Skin epidermis (tissue), 12 donors: ENCODE data around the gene KCNC1.
A peak's percentile ranks its signal among the peaks of the same experiment; 100 is the strongest.

ENCODE experiments used
- H3K27ac ChIP-seq, 21 experiments: fragments of 200-600 bp; sonication (generic) in 11 of 21; one replicate each; pipeline ENCODE4 v1.5.0; 2020; ENCODE audit warnings: mild to moderate bottlenecking in 3 of 21, inconsistent platforms in 2 of 21, moderate library complexity in 2 of 21
- H3K4me3 ChIP-seq, 7 experiments: fragments of 200-600 bp; sonication (generic) in 2 of 7; one replicate each; pipeline ENCODE4 v1.5.0; 2020; ENCODE audit warnings: inconsistent platforms in 2 of 7, mild to moderate bottlenecking in 2 of 7, moderate library complexity in 1 of 7

The KCNC1 gene

DNA sequence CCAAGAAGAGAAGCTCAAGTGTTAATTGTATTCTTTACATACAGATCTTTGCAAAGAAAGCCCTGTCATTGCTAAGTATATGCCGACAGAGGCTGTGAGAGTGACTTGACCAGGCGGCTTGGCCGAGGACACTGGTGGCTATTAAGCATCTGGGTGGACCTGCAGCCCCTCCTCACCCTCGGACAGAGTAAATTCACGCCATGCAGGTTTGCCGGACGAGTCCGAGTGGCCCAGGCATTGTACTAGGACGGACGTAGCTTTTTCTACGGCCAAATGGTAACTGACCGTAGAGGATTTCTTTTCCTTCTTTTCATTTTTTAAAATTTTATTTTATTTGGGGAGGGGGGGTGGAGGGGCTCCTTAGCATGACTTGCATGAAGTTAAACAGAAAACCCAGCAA, 47.0 kb downstream of the KCNC1 start:
- no peak overlapping the region for H3K4me3 ChIP-seq
- no peak overlapping the region for H3K27ac ChIP-seq

DNA sequence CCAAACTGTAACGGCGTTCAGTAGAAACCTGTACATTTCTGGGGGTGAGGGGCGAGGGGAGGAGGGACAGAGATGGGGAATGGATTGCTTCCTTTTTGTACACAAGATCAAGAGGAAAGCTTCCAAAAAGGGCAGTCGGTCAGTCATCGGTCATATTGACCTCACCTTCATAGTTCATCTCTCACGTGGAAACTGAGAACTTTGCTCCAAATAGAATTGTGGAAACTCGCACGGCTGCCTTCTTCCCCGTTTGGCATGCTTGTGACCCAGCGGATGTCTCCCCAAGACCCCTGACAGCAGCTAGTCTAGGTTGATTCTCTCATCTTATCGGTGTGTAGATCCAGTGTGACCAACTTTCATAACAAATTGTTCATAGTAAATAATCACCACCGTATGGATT, 47.6 kb downstream of the KCNC1 start:
- Histone ChIP-seq H3K27ac (no peak overlapping the region), H3K4me3 (no peak overlapping the region)

DNA sequence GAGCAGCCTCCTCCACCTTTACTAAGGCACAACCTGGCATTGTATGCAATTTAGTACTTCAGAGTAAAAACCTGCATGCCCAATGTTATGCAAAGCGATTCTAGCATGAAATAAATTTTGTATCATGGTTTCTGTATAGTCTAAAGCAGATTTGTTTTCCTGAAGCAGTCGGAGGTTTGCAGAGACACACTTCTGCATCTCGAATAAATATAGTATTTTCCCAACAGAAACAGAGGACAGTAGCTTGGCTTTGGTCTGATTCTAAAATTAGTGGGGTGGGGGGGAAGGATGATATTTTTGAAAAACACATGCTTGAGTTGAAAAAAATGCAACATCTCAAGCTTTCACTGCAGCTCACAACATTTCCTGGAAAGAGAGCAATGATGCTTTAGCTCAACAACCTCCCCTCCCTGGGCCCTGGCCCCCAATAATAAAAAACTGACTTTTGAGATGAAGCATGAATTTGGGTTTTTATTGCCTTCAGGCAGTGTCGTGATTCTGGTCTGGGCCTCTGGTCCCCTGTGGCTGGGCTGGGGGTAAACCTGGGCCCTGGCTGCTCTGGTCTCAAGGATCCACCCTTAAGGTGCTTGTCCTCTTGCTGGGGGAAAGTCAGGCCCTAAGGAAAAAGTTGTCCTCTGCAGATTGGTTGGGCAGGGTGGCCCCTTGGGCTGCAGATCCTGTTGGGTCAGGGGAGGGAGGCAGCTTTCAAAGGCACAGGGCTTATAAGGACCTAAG, 48.2 kb downstream of the KCNC1 start:
- no peak overlapping the region for H3K27ac ChIP-seq
- H3K4me3 ChIP-seq, result no peak overlapping the region

DNA sequence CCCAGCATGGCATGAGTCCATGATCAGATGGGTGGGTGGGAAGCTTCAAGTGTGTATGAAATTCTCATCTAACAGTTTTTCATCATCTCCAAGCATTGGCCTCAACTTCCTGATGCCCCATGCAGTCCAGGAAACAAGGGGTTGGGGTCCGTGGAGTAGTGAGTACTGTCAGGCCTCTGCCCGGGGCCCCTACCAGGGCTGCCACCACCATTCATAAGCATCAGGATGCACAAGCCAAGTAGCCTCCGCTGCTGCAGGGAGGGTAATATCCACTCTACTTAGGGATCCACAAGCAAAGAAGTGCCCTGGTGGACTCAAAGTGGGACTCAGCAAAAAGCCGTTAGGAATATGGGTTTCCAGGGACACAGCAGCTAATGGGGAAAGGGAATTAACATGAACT, 49.3 kb downstream of the KCNC1 start:
- Histone ChIP-seq H3K27ac (no peak overlapping the region), H3K4me3 (no peak overlapping the region)

DNA sequence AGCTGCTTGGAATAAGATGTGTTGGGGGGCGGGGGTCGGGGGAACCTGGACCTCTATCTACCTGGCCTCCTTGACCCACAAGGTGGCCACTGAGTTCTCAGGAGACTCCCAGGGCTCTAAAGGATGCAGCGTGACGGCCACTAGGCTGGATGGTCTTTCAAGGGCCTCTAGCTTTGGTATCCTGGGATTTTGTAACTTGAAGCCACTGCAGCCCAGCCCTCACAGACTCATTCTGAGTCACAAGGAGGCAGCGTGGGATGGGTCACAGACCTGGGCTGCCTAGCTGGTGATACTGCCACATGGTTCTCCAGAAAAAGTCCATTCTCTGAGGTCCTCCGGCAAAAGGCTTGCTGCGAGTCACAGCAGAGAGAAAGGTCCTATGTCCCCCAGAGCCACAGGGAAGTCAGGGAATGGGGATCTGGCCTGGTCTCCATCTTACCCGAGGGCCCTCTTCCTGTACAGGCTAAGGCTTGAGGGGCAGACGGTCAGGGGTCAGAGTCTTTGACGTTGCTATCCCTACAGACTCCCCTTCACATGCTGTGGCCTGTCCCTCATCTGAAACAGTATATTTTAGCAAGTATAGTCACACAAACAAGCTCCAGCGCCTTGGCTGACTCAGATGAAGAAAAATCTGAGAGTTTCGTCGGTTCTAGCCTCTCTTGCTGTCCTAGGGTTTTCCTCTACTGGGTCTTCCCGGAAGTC, 52.4 kb downstream of the KCNC1 start:
- Histone ChIP-seq H3K4me3 (no peak overlapping the region), H3K27ac (no peak overlapping the region)

DNA sequence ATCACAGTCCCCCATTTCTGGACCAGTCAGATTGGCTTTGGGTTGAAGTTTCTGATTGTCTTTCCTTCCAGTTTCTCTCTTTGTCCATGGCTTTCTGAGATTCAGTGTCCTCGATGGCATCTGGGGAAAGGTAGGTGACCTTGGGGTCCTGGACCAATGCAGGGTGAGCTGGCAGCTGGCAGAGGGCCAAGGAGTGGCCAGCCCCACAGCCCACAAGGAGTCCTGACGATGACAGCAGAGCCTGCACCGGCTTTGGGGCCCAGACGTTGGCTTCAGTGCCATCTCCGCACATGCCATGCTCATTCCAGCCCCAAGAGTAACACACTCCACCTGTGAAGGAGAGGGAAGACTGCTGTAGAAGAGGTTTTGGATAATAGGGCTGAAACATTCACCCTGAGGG, 53.5 kb downstream of the KCNC1 start:
- no peak overlapping the region for H3K27ac ChIP-seq
- H3K4me3 ChIP-seq, result no peak overlapping the region

DNA sequence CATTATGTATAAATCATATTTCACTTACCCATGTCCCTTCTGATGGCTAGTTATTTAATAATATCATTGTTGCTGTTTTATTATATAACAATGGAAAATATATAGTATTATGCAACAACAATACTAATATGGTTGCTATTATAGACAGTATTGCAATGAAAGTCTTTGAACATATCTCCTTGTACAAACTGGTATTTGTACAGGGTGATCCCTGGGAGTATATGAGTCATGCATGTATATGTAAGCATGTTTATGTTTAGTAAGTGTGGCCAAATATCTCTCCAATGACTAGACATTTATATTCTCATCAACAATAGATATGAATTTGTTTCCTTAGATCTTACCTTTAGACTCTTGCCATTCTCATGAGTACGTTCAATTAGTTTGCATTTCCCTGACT, 55.9 kb downstream of the KCNC1 start:
- H3K4me3 ChIP-seq, result no peak overlapping the region

DNA sequence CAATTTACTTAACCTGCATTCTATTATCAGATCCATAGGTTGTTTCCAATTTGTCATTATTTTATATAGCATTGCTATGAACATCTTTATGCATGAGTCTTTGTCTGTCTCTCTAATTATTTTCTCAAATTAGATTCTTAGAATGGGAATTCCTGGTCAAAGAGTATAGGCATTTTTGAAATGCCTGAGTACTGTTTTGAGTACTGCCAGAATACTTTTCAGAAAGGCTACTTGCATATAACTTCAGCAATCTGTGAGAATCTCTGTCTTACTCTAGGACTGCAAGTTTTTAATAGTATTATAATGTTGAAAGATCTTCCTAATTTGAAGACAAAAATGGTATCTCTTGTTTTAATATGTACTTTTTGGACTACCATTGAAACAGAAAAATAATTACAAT, 56.6 kb downstream of the KCNC1 start:
- Histone ChIP-seq H3K27ac (no peak overlapping the region), H3K4me3 (no peak overlapping the region)

More for the DNA sequence above, 55.9 kb downstream of the KCNC1 start:
- H3K27ac ChIP-seq, result no peak overlapping the region

DNA sequence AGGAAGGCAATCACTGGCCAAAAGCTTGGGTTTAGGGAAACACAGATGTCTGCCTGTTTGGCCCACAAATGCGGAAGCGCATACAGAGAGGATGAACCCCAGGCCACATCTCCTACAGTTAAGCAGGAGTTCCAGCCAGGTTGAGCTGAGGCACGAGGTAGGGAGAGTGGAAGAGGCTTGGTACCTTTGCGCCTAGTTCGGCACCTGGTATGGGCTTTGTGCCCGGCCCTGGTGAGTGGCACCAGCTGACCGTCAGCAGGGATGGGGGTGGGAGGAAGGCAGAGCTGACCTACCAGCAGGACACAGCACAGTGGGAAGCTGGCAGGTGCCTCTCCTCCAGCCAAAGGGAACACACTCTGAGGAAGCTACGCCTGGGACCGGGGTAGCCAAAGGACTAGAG, 57.6 kb downstream of the KCNC1 start:
- H3K27ac ChIP-seq, result no peak overlapping the region

DNA sequence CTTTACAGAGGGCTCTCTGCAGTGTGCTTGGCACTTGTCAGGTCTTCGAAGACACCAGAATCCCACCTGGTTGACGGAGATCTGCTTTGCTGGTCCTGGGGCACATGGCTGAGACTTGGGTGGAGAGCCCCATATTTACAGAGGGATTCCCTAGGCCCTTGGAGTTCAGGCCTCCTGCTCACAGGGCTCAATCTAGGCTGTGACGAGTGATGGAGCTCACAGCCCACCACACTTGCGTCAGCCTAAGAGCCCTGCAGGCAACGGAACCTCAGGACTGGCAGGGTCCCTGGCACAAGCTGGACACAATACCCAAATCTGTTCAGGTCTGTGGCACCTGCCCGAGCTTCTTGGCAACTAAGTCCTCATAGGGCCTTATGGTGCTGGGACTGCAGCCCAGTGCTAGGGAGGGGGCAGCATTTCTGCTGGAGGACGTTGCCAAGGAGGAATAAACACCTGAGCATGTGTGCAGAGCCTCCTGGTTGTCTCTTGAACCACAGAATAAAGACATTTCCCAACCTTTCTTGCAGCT, 59.1 kb downstream of the KCNC1 start:
- H3K27ac ChIP-seq, result no peak overlapping the region
- no peak overlapping the region for H3K4me3 ChIP-seq

More for the DNA sequence above, 57.6 kb downstream of the KCNC1 start:
- no peak overlapping the region for H3K4me3 ChIP-seq

DNA sequence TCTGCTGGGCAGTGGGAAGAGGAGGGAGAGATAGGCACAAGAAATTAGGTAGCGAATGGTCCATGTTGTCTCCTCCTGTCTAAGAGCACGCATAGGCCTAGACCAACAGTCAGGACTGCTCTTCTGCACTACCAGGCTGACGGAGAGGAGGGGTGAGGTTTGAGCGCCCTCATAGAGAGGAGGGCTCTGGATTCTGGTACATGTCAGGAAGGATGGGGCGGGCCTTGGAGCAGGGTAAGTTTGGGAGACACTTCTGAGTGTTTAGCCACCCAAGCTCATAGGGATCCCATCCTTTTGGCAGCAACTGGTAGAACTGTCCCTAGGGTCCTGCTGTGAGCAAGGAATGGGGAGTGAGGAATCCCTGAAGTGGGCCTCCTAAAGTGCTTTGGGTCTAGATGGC, 60.4 kb downstream of the KCNC1 start:
- H3K4me3 ChIP-seq, result no peak overlapping the region

DNA sequence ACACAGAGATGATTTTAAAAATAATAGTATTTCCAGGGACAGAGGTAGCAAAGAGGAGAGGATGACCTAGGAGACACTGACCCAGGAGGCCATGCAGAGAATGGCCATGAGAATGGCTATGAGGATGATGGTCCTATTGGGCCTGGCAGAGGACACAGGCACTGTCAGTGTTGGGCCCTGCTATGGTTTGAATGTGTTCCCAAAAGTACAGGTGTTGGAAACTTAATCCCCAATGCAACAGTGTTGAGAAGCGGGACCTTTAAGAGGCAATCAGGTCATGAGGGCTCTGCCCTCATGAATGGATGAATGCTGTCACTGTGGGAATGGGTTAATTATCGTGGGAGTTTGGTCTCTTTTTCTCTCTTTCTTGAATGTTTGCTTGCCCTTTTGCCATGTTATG, 61.6 kb downstream of the KCNC1 start:
- H3K27ac ChIP-seq, result no peak overlapping the region
- H3K4me3 ChIP-seq, result no peak overlapping the region

More for the DNA sequence above, 60.4 kb downstream of the KCNC1 start:
- no peak overlapping the region for H3K27ac ChIP-seq

DNA sequence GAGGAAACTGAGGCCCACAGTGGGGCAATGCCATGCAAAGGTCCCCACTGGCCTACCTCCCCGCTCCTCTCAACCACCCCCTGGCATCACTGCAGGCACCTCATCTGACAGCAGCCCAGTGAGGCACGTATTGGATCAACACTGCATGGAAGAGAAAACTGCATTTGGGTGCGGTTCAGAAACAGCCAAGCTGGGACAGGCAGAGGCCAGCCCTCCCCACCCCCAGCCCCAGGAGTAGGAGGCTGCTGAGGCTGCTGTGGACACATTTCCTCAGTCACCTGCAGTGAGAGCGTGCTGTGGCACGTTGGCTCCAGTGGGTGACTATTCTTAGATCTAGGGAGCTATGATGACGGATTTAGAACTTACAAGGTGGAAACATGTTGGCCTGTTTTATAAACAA, 63.7 kb downstream of the KCNC1 start:
- no peak overlapping the region for H3K4me3 ChIP-seq
- H3K27ac ChIP-seq, result peak overlapping the region in 1 of 21 experiments; percentile 54

DNA sequence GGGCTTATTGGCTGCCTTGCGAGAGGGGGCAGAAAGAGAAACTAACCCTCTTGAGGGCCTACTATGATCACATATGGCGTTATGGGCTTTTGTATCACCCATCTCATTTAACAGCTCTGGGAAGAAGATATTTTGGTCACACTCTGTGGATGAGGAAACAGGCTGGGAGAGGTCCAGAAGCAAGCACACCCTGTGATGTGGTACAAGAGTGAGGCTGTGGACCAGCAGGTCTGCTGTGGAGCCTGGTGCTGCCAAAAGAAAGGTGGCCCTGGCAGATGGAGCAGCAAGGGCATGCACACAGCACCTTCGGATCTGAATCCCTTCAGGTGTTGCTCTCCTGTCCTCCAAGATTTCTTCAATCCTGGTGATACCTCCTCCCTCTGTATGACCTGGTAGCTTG, 64.1 kb downstream of the KCNC1 start:
- Histone ChIP-seq H3K4me3 (no peak overlapping the region), H3K27ac (peak overlapping the region in 3 of 21 experiments; percentile 25 to 54 (median 32))

DNA sequence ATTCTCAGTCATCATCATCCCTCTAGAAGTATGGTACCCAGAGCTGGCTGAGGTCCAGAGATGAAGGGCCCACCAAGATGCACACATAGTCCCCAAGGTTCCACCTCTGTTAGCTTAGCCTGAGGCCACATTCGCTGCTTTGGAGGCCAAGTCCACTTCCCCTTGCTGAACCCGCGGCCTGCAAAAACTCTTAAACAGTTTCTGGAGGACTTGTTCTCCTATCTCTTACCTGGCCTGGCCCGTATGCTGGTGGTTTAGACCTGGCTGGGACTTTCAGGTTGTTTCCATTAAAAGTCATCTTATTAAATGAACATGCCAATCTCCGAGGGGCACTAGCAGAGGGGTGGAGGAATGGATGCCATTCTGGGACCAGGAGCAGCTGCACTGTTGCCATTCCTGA, 64.6 kb downstream of the KCNC1 start:
- no peak overlapping the region for H3K4me3 ChIP-seq
- H3K27ac ChIP-seq, result peak overlapping the region in 2 of 21 experiments; percentile 32 to 54

DNA sequence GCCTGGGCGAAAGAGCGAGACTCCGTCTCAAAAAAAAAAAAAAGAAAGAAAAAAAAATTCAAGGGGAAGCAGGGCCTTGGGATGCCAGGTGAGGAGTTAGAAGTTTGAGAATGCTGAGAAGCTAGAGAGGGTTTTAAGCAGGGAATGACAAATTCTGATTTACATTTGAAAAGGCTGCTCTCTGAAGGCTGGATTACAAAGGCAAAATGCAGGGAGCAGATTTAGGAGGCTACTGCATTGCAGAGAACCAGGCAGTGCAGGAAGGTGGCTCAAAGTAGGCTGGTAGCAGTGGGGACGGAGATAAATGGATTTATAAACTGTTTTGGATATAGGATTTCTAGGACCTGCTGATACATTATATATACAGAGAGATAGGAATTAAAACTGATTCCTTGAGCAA, 66.6 kb downstream of the KCNC1 start:
- Histone ChIP-seq H3K4me3 (no peak overlapping the region), H3K27ac (no peak overlapping the region)

DNA sequence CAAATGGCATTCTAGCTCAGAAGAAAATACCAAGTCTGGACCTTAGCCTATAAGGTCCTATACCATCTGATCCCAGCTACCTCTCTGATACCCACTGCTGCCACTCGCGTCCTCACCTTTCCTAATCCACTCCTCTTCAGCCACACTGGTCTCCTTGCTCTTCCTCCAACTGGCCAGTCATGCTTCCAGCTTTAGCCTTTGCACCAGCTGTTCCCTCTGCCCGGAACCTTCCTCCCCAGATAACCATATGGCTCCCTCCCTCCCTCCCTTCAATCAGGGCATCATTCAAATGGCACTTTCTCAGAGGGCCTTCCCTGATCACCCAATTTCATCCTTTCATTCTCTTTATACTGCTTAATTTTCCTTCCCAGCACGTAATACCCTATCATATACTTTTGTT, 67.9 kb downstream of the KCNC1 start:
- Histone ChIP-seq H3K4me3 (no peak overlapping the region), H3K27ac (no peak overlapping the region)

DNA sequence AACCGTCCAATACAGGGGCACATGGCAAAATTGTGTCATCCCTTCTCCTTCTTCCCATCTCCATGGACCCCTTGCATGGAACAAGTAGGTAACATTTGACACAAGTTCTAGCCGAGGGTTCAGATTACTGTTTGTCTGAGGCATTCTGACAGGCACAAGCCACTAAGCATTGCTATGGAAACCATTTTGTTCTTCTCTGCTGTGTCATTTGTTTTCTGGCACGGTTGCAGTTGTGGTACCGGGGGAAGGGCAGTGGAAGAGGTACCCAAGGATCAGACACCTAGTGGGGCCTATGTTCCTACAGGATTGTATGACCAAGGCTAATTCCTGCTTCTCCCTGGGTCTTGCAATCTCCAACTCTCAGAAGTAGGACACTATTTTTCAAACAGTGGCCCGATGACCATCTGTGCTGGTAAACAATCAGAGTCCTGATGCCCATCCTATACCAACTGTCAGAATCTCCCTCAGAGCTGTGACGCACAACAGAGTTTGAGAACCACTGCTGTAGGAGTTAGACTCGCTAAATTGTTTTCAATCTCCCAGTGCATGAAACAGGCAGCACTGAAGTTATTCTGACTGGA, 69.3 kb downstream of the KCNC1 start:
- Histone ChIP-seq H3K4me3 (no peak overlapping the region), H3K27ac (no peak overlapping the region)

DNA sequence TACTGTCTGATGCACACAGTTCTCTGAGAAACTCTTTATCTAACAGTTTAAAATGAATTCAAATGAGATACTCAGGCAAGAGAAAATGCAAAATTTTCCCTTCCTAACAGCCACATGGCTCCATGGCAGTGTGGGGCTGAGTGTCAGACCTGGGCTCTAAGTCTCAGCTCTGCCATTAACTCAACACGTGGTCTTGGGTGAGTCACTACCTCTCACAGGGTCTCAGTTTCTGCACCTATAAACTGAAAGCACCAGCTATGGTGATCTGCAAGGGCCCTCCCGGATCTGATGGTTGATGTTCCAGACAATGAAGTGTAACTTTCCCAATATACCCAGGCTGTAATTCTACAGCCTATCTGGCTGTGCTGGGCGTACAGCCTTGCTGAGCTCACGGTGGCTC, 70.5 kb downstream of the KCNC1 start:
- H3K27ac ChIP-seq, result no peak overlapping the region
- no peak overlapping the region for H3K4me3 ChIP-seq

DNA sequence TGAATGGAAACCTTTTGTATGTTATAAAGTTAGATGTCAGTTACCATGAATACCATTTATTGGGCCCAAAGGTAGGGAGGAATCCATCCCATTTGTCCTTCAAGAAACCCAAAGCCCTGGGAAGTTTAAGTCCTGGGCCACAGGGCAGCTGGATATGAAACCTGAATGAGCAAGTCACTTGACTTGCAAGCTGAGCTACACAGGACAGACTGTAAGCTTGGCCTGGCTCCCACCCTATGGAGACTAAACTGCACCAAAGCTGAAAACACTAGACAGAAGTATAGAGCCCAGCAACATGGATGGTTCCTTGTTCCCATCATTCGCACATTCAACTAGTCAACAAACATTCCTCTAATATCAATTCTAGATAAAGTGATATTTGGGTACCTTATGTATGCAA, 71.3 kb downstream of the KCNC1 start:
- no peak overlapping the region for H3K27ac ChIP-seq
- H3K4me3 ChIP-seq, result no peak overlapping the region

DNA sequence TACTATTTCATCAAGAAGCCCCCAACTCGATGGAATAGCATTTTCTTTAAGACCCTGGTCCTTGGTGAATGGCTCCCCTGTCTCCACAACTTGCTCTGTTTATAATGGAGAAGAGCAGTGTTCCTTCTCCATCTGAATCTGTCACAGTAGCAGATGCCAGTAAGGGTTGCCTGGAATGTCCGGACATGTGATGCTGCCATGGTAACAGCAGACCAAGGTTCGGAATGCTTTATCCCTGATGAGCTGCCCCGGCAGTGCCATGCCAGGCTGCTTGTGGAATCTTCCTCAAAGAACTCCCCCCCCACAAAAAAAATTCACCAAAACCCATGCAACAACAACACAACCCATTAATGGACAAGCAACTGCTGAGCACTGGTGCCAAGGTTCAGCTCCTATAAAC, 72.5 kb downstream of the KCNC1 start:
- no peak overlapping the region for H3K4me3 ChIP-seq
- no peak overlapping the region for H3K27ac ChIP-seq
